Activated CD4-positive, alpha-beta T cell treated with anti-CD3 and anti-CD28 coated beads, Interleukin-2, amount 50 U/mL, for 24 hours (primary cell): ENCODE measurements around the gene IFITM5.
"Not testable (repeated sequence)": the region's sequence is repeated elsewhere in the genome, so short reads cannot be mapped to it uniquely, and the experiment has no call there.

Experiments used
- DNase-seq, 2 donors: peaks; one replicate each; pipeline ENCODE4 v3.0.0-alpha.2; 2020; ENCODE audit warnings: low read depth in 1 of 2, low spot score in 1 of 2

Gene IFITM5

GRCh38 chr11:313304-313786, 14.0 kb upstream of the IFITM5 start:
- DNase-seq, result no peak

GRCh38 chr11:312092-312816, 12.9 kb upstream of the IFITM5 start:
- DNase-seq, result no peak

GRCh38 chr11:311013-311748, 11.9 kb upstream of the IFITM5 start:
- not testable (repeated sequence) for DNase-seq

GRCh38 chr11:309979-310572, 10.8 kb upstream of the IFITM5 start:
- not testable (repeated sequence) for DNase-seq

- not testable (repeated sequence) for DNase-seq
These were observed 9.7 kb upstream of the IFITM5 start for GRCh38 chr11:308740-309665.

- DNase-seq, result not testable (repeated sequence)
These were observed 8.7 kb upstream of the IFITM5 start, which contains the start of gene IFITM2 for GRCh38 chr11:307766-308708. IFITM2 (plus strand) TSS chr11:307816; CDS start chr11:308193, 377 bp downstream.

GRCh38 chr11:306645-307371, 7.5 kb upstream of the IFITM5 start:
- DNase-seq, result no peak

GRCh38 chr11:305844-306211, 6.5 kb upstream of the IFITM5 start:
- DNase-seq, result no peak

- no peak for DNase-seq
These were observed 5.9 kb upstream of the IFITM5 start for GRCh38 chr11:304915-305843.

- no peak for DNase-seq
These were observed 4.8 kb upstream of the IFITM5 start for GRCh38 chr11:304061-304506.

- DNase-seq, result no peak
These were observed 4.0 kb upstream of the IFITM5 start for GRCh38 chr11:303363-303762.

GRCh38 chr11:299951-300735, 817 bp upstream of the IFITM5 start:
- no peak for DNase-seq

- DNase-seq, result no peak
These were observed 790 bp downstream of the IFITM5 start for GRCh38 chr11:298406-299065.

- DNase-seq, result no peak
These were observed 1.5 kb downstream of the IFITM5 start for GRCh38 chr11:297586-298405.

GRCh38 chr11:297051-297585, 2.2 kb downstream of the IFITM5 start:
- DNase-seq, result no peak
